GM12878 (cell line): ENCODE measurements around the gene TBC1D20. TPM values are rescaled to one million over a fixed set of nuclear protein-coding genes. Genes with fewer than 3 reads are reported as not detected.

Experiments used
- BACH1 ChIP-seq: fragments of 450-650 bp; IDR thresholded peaks from 2 replicates; pipeline ENCODE4 v1.6.1; 2017; ENCODE audit warnings: mild to moderate bottlenecking, borderline replicate concordance
- CHD4 ChIP-seq: fragments of 200-600 bp; sonication (generic); IDR thresholded peaks from 2 replicates; pipeline ENCODE4 v1.6.1; 2016; ENCODE audit warnings: mild to moderate bottlenecking
- ELK1 ChIP-seq: IDR thresholded peaks from 2 replicates; pipeline ENCODE4 v1.6.1; 2012; ENCODE audit warnings: low read depth, low read length, improper control_type of control experiment
- FOS ChIP-seq: IDR thresholded peaks from 3 replicates; pipeline ENCODE4 v1.6.1; 2011; ENCODE audit warnings: borderline replicate concordance; ENCODE audit not compliant: insufficient read length; ENCODE audit errors: extremely low read depth
- MEF2B ChIP-seq: fragments of 450-650 bp; IDR thresholded peaks from 2 replicates; pipeline ENCODE4 v1.6.1; 2018; ENCODE audit warnings: mild to moderate bottlenecking, moderate library complexity; ENCODE audit not compliant: partially characterized antibody, poor library complexity, severe bottlenecking
- MTA2 ChIP-seq: fragments of 450-650 bp; IDR thresholded peaks from 2 replicates; pipeline ENCODE4 v1.6.1; 2016; ENCODE audit warnings: low read depth, mild to moderate bottlenecking, moderate library complexity
- MTA3 ChIP-seq: IDR thresholded peaks from 2 replicates; pipeline ENCODE4 v1.6.1; 2012; ENCODE audit warnings: low read length, inconsistent platforms, borderline replicate concordance
- NBN ChIP-seq: fragments of 450-650 bp; IDR thresholded peaks from 2 replicates; pipeline ENCODE4 v1.6.1; 2016
- PKNOX1 ChIP-seq: fragments of 450-650 bp; IDR thresholded peaks from 2 replicates; pipeline ENCODE4 v1.6.1; 2016; ENCODE audit warnings: mild to moderate bottlenecking
- RELB ChIP-seq: fragments of 450-650 bp; IDR thresholded peaks from 2 replicates; pipeline ENCODE4 v1.6.1; 2017; ENCODE audit warnings: low read depth, mild to moderate bottlenecking, moderate library complexity
- SMC3 ChIP-seq: IDR thresholded peaks from 2 replicates; pipeline ENCODE4 v1.6.1; 2011; ENCODE audit warnings: low read length, improper control_type of control experiment, borderline replicate concordance
- SUZ12 ChIP-seq: fragments of 200-600 bp; sonication (generic); IDR thresholded peaks from one replicate; pipeline ENCODE4 v1.6.1; 2018; ENCODE audit warnings: antibody characterized with exemption, mild to moderate bottlenecking; ENCODE audit not compliant: unreplicated experiment
- TAF1 ChIP-seq: IDR thresholded peaks from 2 replicates; pipeline ENCODE4 v1.6.1; 2011; ENCODE audit warnings: mild to moderate bottlenecking, low read depth, low read length, borderline replicate concordance
- YBX1 ChIP-seq: fragments of 450-650 bp; IDR thresholded peaks from 2 replicates; pipeline ENCODE4 v1.6.1; 2016; ENCODE audit warnings: antibody characterized with exemption
- ZNF622 ChIP-seq: fragments of 450-650 bp; IDR thresholded peaks from 2 replicates; pipeline ENCODE4 v1.6.1; 2017; ENCODE audit warnings: mild to moderate bottlenecking, inconsistent platforms
- polyA plus RNA-seq, 11 experiments: library from polyadenylated mRNA; depleted of rRNA in 4 of 11; unstranded in 6 of 11; stranded (reverse) in 5 of 11; fragments of >200 nt; fragmentation: Nextera tagmentation in 4 of 11; fragmentation: Illumina TruSeq in 1 of 11; extraction: Ambion mirVana in 4 of 11; extraction: Trizol in 1 of 11; gene quantifications; 1 replicate in 1 of 11; 2 replicates in 10 of 11; pipeline versions ENCODE4 v1.2.1 to v1.2.3, GENCODE V29; 2011 to 2016; ENCODE audit warnings: inconsistent platforms in 2 of 11, missing spikeins in 2 of 11, low read depth in 1 of 11
- total RNA-seq, 4 experiments: library from RNA; depleted of rRNA in 3 of 4; stranded (reverse); fragments of >200 nt in 3 of 4; fragmentation: Illumina TruSeq in 1 of 4; extraction: Trizol in 1 of 4; gene quantifications; 2 replicates each; pipeline versions ENCODE4 v1.2.1 to v1.2.3, GENCODE V29; 2013 to 2021
- TF ChIP-seq, protein P1 (sequence below): IDR thresholded peaks from 2 replicates; pipeline ENCODE4 v1.6.1; 2012; ENCODE audit warnings: low read length, inconsistent platforms

The TBC1D20 gene
- total and polyA plus RNA-seq, 10 of the 15 experiments (the other 5 are each of a cell fraction or from before 2014, with no cell fraction given) = 4.3 to 17.9 (median 11.2) TPM

DNA sequence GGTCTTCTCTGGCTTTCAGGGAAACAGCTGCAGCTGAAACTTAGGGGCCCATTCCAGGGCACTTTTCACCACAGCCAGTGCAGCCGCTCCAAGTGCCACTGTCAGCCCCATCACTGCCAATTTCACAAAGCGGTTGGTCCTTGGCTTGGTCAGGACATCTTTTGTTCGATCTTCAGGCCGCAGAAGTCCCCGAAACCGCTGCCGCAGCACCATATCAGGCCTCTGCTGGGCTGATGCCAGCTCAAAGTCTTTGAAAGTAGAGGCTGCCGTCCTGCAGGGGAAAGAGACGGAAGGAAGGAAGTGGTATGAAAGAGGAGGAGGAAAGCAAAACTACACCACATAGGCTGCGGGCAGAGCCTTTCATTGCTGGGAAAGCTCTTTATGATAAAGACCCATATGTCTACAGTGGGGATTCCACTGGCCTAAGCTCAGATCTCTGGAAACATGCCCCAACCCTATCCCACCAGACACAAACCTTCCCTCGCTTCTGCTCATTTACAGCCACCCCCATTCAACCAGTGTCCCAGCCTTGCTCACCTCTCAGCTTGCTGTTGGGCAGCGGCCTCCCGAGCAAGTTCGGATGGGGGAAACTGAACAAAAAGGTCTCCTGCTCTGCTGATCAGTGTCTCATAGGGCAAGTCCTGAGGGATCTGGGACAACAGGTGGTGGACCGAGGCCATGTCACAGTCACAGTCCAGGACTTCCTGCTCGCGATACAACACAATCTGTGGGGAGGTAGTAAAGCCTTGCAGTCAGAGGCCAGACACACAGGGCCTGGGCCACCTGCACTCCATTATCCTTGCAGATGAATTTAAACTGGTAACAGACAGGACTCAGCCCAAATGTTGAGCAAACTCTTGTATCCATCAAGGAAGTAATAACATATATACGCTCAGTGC lies 23.5 kb downstream of the TBC1D20 start (continued):
- TF ChIP-seq MTA2 (no peak), SMC3 (no peak), FOS (no peak), RELB (no peak), MEF2B (no peak), ELK1 (no peak), BACH1 (no peak), TAF1 (no peak), SUZ12 (no peak), ZNF622 (no peak), NBN (no peak), MTA3 (no peak; the same call in 1 of the 2 replicates), YBX1 (no peak), PKNOX1 (no peak), CHD4 (no peak)
- TF ChIP-seq, protein P1, sequence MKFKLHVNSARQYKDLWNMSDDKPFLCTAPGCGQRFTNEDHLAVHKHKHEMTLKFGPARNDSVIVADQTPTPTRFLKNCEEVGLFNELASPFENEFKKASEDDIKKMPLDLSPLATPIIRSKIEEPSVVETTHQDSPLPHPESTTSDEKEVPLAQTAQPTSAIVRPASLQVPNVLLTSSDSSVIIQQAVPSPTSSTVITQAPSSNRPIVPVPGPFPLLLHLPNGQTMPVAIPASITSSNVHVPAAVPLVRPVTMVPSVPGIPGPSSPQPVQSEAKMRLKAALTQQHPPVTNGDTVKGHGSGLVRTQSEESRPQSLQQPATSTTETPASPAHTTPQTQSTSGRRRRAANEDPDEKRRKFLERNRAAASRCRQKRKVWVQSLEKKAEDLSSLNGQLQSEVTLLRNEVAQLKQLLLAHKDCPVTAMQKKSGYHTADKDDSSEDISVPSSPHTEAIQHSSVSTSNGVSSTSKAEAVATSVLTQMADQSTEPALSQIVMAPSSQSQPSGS = no peak
- TF ChIP-seq, all 136 proteins: peak for 6
